HG03432 (cell line): ENCODE results near the gene LLGL1.
A peak's percentile ranks its signal among the peaks of the same experiment; 100 is the strongest.

Experiments used
- ATAC-seq: cut with Tn5 transposase; IDR thresholded peaks from one replicate; pipeline ENCODE4 v1.9.1; 2021; ENCODE audit warnings: mild to moderate bottlenecking, moderate library complexity; ENCODE audit not compliant: unreplicated experiment

The LLGL1 gene

DNA sequence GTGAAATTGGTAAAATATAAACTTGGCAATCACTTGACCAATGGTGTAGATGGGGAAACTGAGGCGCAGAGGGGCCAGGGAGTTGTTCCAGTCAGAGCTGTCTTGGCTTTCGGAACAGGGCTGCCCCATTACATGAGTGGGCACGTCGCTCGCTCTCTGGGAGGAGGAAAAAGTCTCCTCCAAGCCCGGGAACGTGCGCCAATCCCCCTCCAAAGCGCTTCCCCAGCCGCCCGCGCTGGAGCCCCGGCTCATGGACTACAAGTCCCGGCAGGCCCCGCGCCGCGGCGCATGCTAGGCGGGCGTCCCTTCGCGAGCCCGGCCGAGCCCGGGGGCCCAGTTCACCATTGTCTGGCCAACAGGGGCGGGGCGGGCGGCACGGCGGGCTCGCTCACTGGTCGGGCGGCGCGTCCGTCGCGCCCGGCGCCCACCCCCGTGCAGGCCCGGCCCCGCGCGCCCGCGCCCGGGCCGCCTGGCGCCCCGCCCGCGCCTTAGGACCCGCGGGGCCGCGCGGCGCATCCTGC is at the start of gene LLGL1:
TSS of gene LLGL1 (plus strand) at position 515 of the 521 bp plus-strand sequence. CDS start 48 bp downstream, outside the sequence.
- peak; percentile 84 for ATAC-seq

GRCh38 chr17:18176176-18176575 is 49.3 kb upstream of the LLGL1 start:
- no peak for ATAC-seq

GRCh38 chr17:18177133-18177532 is 48.3 kb upstream of the LLGL1 start:
- ATAC-seq: no peak

- no peak for ATAC-seq
These were observed 47.7 kb upstream of the LLGL1 start for GRCh38 chr17:18177722-18178121.

- no peak for ATAC-seq
These were observed 46.2 kb upstream of the LLGL1 start for GRCh38 chr17:18179196-18179595.

GRCh38 chr17:18179804-18180203 is 45.6 kb upstream of the LLGL1 start:
- no peak for ATAC-seq

GRCh38 chr17:18181358-18181757 is 44.1 kb upstream of the LLGL1 start:
- ATAC-seq: no peak

DNA sequence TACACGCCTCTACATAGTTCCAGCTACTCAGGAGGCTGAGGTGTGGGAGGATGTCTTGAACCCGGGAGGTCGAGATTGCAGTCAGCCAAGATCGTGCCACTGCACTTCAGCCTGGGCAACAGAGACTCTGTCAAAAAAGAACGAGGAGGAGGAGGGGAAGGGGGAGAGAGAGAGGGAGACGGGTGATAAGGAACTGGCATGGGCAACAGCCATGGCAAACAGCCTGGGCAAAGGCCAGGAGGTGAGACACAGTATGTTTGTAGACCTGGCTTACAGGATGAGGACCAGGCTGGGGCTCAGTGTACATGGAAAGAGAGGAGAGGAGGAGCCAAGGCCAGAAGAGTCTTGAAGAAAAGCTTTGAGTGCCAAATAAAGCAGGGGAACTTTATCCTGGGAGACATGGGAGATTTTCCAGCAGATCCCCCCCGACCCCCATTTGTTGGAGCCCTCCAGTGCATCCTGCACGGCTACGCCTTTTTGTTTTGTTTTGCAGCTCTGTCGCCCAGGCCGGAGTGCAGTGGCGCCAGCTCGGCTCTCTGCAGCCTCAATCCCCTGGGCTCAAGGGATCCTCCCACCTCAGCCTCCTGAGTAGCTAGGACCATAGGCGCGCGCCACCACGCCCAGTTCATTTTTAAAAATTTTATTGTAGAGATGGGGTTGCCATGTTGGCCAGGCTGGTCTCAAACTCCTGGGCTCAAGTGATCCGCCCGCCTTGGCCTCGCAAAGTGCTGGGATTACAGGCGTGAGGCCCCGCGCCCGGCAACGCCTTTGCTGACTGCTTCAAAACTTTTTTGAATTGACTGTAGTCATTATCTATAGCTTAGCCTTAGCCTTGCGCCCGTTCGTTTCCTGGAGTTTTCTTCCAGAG is 43.1 kb upstream of the LLGL1 start:
- no peak for ATAC-seq

DNA sequence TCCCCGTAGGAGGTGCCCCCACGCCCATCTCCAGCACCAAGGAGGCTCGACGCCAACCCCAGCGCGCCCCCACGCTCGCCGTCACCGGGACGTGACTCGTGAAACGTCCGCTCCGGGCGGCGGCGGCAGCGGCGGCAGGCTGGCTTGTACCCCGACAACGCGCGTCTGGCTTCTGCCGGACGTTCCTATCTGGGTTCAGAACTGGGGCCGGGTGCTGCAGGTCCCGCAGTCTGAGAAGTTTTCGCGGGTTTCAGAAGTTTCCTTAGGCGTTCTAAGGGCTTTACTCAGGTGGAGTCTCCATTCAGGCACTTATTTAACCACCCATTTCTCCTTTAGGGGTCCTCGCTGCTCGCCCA is 42.5 kb upstream of the LLGL1 start:
- peak; percentile 48 for ATAC-seq

- peak; percentile 75 for ATAC-seq
These were observed 41.9 kb upstream of the LLGL1 start, which contains the start of gene ALKBH5 for GRCh38 chr17:18183334-18184142. Gene ALKBH5, plus strand, starts transcription at chr17:18183828. Its CDS starts 416 bp downstream, at chr17:18184244.

DNA sequence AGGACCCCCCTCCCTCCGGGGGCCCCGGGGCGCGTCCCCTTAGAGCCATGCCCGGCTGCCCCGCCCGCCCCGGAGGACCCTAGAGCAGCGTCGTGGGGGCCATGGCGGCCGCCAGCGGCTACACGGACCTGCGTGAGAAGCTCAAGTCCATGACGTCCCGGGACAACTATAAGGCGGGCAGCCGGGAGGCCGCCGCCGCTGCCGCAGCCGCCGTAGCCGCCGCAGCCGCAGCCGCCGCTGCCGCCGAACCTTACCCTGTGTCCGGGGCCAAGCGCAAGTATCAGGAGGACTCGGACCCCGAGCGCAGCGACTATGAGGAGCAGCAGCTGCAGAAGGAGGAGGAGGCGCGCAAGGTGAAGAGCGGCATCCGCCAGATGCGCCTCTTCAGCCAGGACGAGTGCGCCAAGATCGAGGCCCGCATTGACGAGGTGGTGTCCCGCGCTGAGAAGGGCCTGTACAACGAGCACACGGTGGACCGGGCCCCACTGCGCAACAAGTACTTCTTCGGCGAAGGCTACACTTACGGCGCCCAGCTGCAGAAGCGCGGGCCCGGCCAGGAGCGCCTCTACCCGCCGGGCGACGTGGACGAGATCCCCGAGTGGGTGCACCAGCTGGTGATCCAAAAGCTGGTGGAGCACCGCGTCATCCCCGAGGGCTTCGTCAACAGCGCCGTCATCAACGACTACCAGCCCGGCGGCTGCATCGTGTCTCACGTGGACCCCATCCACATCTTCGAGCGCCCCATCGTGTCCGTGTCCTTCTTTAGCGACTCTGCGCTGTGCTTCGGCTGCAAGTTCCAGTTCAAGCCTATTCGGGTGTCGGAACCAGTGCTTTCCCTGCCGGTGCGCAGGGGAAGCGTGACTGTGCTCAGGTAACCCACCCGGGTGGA is 41.0 kb upstream of the LLGL1 start:
- peak; percentile 11 for ATAC-seq

DNA sequence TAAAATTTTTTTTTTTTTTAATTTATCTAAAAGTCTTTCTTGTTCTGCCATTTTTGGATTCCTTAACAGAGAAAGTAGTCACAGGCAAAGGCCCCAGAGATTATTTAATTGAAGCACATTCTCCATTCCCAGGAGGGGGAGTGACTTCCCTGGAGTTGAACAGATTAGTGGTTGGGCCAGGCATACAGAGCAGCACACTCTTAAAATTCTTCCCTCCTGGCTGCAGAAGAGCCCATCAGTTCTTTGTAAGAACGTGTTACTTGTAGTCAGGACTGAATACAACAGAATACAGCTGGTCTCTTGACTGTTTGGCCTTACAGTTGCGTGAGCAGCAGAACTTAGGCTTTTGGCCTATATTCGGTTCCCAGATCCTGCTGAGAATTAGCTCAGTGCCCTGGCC is 40.0 kb upstream of the LLGL1 start:
- ATAC-seq: no peak

- ATAC-seq: no peak
These were observed 39.4 kb upstream of the LLGL1 start for GRCh38 chr17:18185832-18186626.

GRCh38 chr17:18186627-18186982 is 38.8 kb upstream of the LLGL1 start:
- ATAC-seq: no peak

- ATAC-seq: no peak
These were observed 38.2 kb upstream of the LLGL1 start for GRCh38 chr17:18187226-18187625.

GRCh38 chr17:18187821-18188761 is 37.3 kb upstream of the LLGL1 start:
- no peak for ATAC-seq

- no peak for ATAC-seq
These were observed 34.7 kb upstream of the LLGL1 start for GRCh38 chr17:18190628-18191235.

- no peak for ATAC-seq
These were observed 34.2 kb upstream of the LLGL1 start for GRCh38 chr17:18191236-18191667.
